Loucy (cell line): Measurements from ENCODE around the gene COX8C.

Experiments used
- H2AFZ ChIP-seq: fragments of 200-600 bp; sonication (generic); 2 replicates; pipeline ENCODE4 v1.6.0; 2016; ENCODE audit warnings: antibody characterized with exemption, mild to moderate bottlenecking, low read length, moderate library complexity
- H3F3A ChIP-seq: fragments of 200-600 bp; 2 replicates; pipeline ENCODE4 v1.6.0; 2016; ENCODE audit warnings: antibody characterized with exemption, low read depth, mild to moderate bottlenecking
- H3K27me3 ChIP-seq: fragments of 200-600 bp; sonication (generic); 2 replicates; pipeline ENCODE4 v1.6.1; 2014; ENCODE audit warnings: low read length, mild to moderate bottlenecking; ENCODE audit not compliant: insufficient read depth, poor library complexity, severe bottlenecking
- H3K36me3 ChIP-seq: fragments of 200-600 bp; sonication (generic); 2 replicates; pipeline ENCODE4 v1.6.1; 2016; ENCODE audit warnings: low read length; ENCODE audit not compliant: insufficient read depth
- H3K4me1 ChIP-seq: fragments of 200-600 bp; sonication (generic); 2 replicates; pipeline ENCODE4 v1.5.1; 2014; ENCODE audit warnings: low read length, mild to moderate bottlenecking; ENCODE audit not compliant: insufficient read depth, poor library complexity, severe bottlenecking
- H3K4me2 ChIP-seq: fragments of 200-600 bp; sonication (generic); 2 replicates; pipeline ENCODE4 v1.6.0; 2014; ENCODE audit warnings: antibody characterized with exemption, low read length, low read depth, mild to moderate bottlenecking; ENCODE audit not compliant: poor library complexity, severe bottlenecking
- H3K4me3 ChIP-seq: fragments of 200-600 bp; sonication (generic); 2 replicates; pipeline ENCODE4 v1.5.1; 2014; ENCODE audit warnings: low read length, mild to moderate bottlenecking, mixed read lengths; ENCODE audit not compliant: poor library complexity, severe bottlenecking
- H3K79me2 ChIP-seq: fragments of 200-600 bp; sonication (generic); 2 replicates; pipeline ENCODE4 v1.6.1; 2014; ENCODE audit warnings: low read length; ENCODE audit not compliant: insufficient read depth
- H3K9ac ChIP-seq: fragments of 200-600 bp; sonication (generic); 2 replicates; pipeline ENCODE4 v1.6.0; 2014; ENCODE audit warnings: mild to moderate bottlenecking, low read depth, low read length, moderate library complexity; ENCODE audit not compliant: poor library complexity, severe bottlenecking
- H3K9me2 ChIP-seq: fragments of 200-600 bp; sonication (generic); replicated peaks from 2 replicates; pipeline ENCODE4 v1.6.1; 2016; ENCODE audit warnings: low read depth, low read length, mixed read lengths
- H3K9me3 ChIP-seq: fragments of 200-600 bp; sonication (generic); 2 replicates; pipeline ENCODE4 v1.6.1; 2014; ENCODE audit warnings: mild to moderate bottlenecking, antibody characterized with exemption, low read length, low read depth; ENCODE audit not compliant: insufficient read depth
- H4K20me1 ChIP-seq: fragments of 200-600 bp; sonication (generic); 2 replicates; pipeline ENCODE4 v1.6.0; 2014; ENCODE audit warnings: antibody characterized with exemption, low read length, mild to moderate bottlenecking; ENCODE audit not compliant: insufficient read depth, poor library complexity, severe bottlenecking
- CTCF ChIP-seq: fragments of 200-600 bp; sonication (generic); conservative IDR thresholded peaks from 2 replicates; pipeline ENCODE4 v1.5.1; 2014; ENCODE audit warnings: mild to moderate bottlenecking, antibody characterized with exemption, low read length
- EZH2phosphoT487 ChIP-seq: fragments of 200-600 bp; IDR thresholded peaks from 2 replicates; pipeline ENCODE4 v1.6.1; 2018; ENCODE audit warnings: antibody characterized with exemption, mild to moderate bottlenecking, moderate library complexity, borderline replicate concordance

Gene COX8C

GRCh38 chr14:93369713-93370266, 22.8 kb downstream of the COX8C start:
- Histone ChIP-seq H3K9me2 (no peaks in the 10 kb centered on the region), H3F3A (no peaks in the 10 kb centered on the region), H3K9me3 (peaks cover 6% of the 10 kb centered on the region; the same call in 1 of the 2 replicates), H2AFZ (0 out of 2 replicates have a peak overlapping the region, but pooled peaks have one; percentile 4), H3K27me3 (no peaks in the 10 kb centered on the region), H3K9ac (no peak overlapping the region), H3K79me2 (peaks cover 4% of the 10 kb centered on the region; the same call in 1 of the 2 replicates), H4K20me1 (no peaks in the 10 kb centered on the region), H3K4me3 (no peak overlapping the region), H3K4me1 (peaks cover 9% of the 10 kb centered on the region), H3K36me3 (no peaks in the 10 kb centered on the region), H3K4me2 (peak overlapping the region; percentile 8)
- TF ChIP-seq EZH2phosphoT487 (no peak), CTCF (no peak)

- no peaks in the 10 kb centered on the region for H3K4me1 ChIP-seq
- H3K4me3 ChIP-seq = no peak overlapping the region
- H3K9ac ChIP-seq = no peak overlapping the region
- no peaks in the 10 kb centered on the region for H3K36me3 ChIP-seq
- no peaks in the 10 kb centered on the region for H3F3A ChIP-seq
- no peaks in the 10 kb centered on the region for H3K79me2 ChIP-seq
- H3K27me3 ChIP-seq = no peaks in the 10 kb centered on the region
- no peak overlapping the region for H3K4me2 ChIP-seq
- H3K9me2 ChIP-seq = no peaks in the 10 kb centered on the region
- no peak overlapping the region for H2AFZ ChIP-seq
- peaks cover 6% of the 10 kb centered on the region; the same call in 1 of the 2 replicates for H3K9me3 ChIP-seq
- H4K20me1 ChIP-seq = no peaks in the 10 kb centered on the region
- TF ChIP-seq EZH2phosphoT487 (no peak), CTCF (no peak)
Measured at GRCh38 chr14:93375673-93376156, 28.7 kb downstream of the COX8C start.

- no peaks in the 10 kb centered on the region for H3F3A ChIP-seq
- no peaks in the 10 kb centered on the region for H3K36me3 ChIP-seq
- H3K9me2 ChIP-seq = no peaks in the 10 kb centered on the region
- no peaks in the 10 kb centered on the region; the same call in 1 of the 2 replicates for H3K79me2 ChIP-seq
- no peaks in the 10 kb centered on the region for H4K20me1 ChIP-seq
- H3K4me3 ChIP-seq = no peak overlapping the region
- H3K9ac ChIP-seq = no peak overlapping the region
- no peak overlapping the region for H3K4me2 ChIP-seq
- H3K4me1 ChIP-seq = no peaks in the 10 kb centered on the region
- no peak overlapping the region for H2AFZ ChIP-seq
- TF ChIP-seq EZH2phosphoT487 = no peak
- no peak for TF ChIP-seq CTCF
- H3K9me3 ChIP-seq = no peaks in the 10 kb centered on the region
- no peaks in the 10 kb centered on the region for H3K27me3 ChIP-seq
Measured at GRCh38 chr14:93379831-93380230, 32.8 kb downstream of the COX8C start.
